Natural killer cell (primary cell): ENCODE results near the gene RANBP17. TPM values are rescaled to one million over a fixed set of nuclear protein-coding genes. Genes with fewer than 3 reads are reported as not detected.

Experiments
- ATAC-seq, 3 donors: fragments of 150-1000 bp in 2 of 3; fragments of 200-7000 bp in 1 of 3; cut with Tn5 transposase; 1 replicate in 1 of 3; 2 replicates in 2 of 3; pipeline ENCODE4 v1.10.0; 2021; ENCODE audit warnings: mild to moderate bottlenecking in 2 of 3, moderate library complexity in 2 of 3
- DNase-seq, 2 donors: peaks; one replicate each; pipeline versions ENCODE4 v3.0.0 to v3.0.0-alpha.2; 2013 to 2021; ENCODE audit warnings: mixed read lengths in 1 of 2
- H3K27ac ChIP-seq: one replicate; pipeline ENCODE4 v1.5.1; 2013; ENCODE audit warnings: mild to moderate bottlenecking, low read length
- H3K27me3 ChIP-seq: one replicate; pipeline ENCODE4 v1.6.1; 2013; ENCODE audit warnings: low read length; ENCODE audit not compliant: control insufficient read depth, insufficient read depth
- H3K36me3 ChIP-seq: one replicate; pipeline ENCODE4 v1.6.1; 2013; ENCODE audit warnings: low read length; ENCODE audit not compliant: control insufficient read depth, insufficient read depth
- H3K4me1 ChIP-seq: one replicate; pipeline ENCODE4 v1.6.1; 2013; ENCODE audit warnings: low read length; ENCODE audit not compliant: control insufficient read depth, insufficient read depth
- H3K4me3 ChIP-seq: one replicate; pipeline ENCODE4 v1.5.1; 2013; ENCODE audit warnings: low read length
- H3K9me3 ChIP-seq: one replicate; pipeline ENCODE4 v1.6.1; 2013; ENCODE audit warnings: low read length; ENCODE audit not compliant: control insufficient read depth, insufficient read depth
- H3K27ac Mint-ChIP-seq, 2 donors: one replicate each; pipeline ENCODE4 v1.8.0; 2022; ENCODE audit warnings: mild to moderate bottlenecking in 2 of 2, mixed read lengths in 2 of 2, moderate library complexity in 1 of 2
- H3K27me3 Mint-ChIP-seq, 2 donors: one replicate each; pipeline ENCODE4 v1.8.0; 2022; ENCODE audit warnings: low read depth in 2 of 2, mixed read lengths in 2 of 2
- H3K36me3 Mint-ChIP-seq: one replicate; pipeline ENCODE4 v1.8.0; 2022; ENCODE audit warnings: mixed read lengths
- H3K4me1 Mint-ChIP-seq, 2 donors: one replicate each; pipeline ENCODE4 v1.8.0; 2022; ENCODE audit warnings: mixed read lengths in 2 of 2
- H3K4me3 Mint-ChIP-seq: one replicate; pipeline ENCODE4 v1.8.0; 2022; ENCODE audit warnings: mild to moderate bottlenecking, moderate library complexity, mixed read lengths
- H3K9me3 Mint-ChIP-seq, 2 donors: one replicate each; pipeline ENCODE4 v1.8.0; 2022; ENCODE audit warnings: mixed read lengths in 2 of 2
- WGBS: methylation state at CpG from one replicate; pipeline ENCODE4 v1.1.7; 2013; ENCODE audit warnings: missing lambda C conversion rate; ENCODE audit not compliant: insufficient coverage; 5-methylcytosine and 5-hydroxymethylcytosine counted together
- intact Hi-C: fragments of 100-400 bp; cut with micrococcal nuclease; formaldehyde crosslinking; loops from one replicate; pipeline ENCODE4 v1.14.2; 2022
- total RNA-seq, 4 donors: library from RNA; stranded (reverse); fragments of 120-200 nt in 1 of 4; gene quantifications; one replicate each; pipeline versions ENCODE4 v1.2.3 to v1.2.4, GENCODE V29; 2013 to 2022
- TF ChIP-seq, protein P1 (sequence below): fragments of 200-600 bp; IDR thresholded peaks from one replicate; pipeline ENCODE4 v1.8.0; 2022; ENCODE audit warnings: antibody characterized with exemption

Gene RANBP17
- total RNA-seq, 3 donors from 2014 or later (not counting 1 experiment from before 2014, with no cell fraction given), result 11.2 to 15.0 (median 12.6) TPM

DNA sequence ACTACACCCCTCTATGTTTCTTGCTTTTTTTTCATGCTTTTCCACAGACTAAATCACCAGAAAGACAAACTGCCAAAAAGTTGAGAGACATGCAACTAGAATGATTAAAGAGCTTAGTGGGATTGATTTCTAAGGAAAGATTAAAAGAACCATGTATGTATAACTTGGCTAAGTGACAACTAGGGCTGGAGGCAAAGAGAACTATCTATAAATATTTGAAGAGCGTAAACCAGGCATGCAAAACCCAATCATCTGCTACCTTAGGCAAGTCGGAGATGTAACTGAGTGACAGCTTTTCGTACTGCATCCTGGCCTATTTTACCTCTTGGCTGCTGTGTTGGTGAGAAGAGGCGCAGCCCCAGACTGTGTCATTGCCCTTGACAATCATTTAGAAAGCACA, 326.2 kb downstream of the RANBP17 start:
- intact Hi-C loops, result no loop called here
- Histone ChIP-seq H3K36me3 (no peaks in the 10 kb centered on the region), H3K4me3 (no peak overlapping the region), H3K27ac (no peak overlapping the region), H3K4me1 (no peaks in the 10 kb centered on the region), H3K27me3 (no peaks in the 10 kb centered on the region), H3K9me3 (no peaks in the 10 kb centered on the region)
- Mint-ChIP-seq H3K4me3 (no peak overlapping the region), H3K4me1 (no peaks in the 10 kb centered on the region), H3K9me3 (no peaks in the 10 kb centered on the region), H3K27me3 (no peaks in the 10 kb centered on the region), H3K36me3 (no peaks in the 10 kb centered on the region), H3K27ac (no peak overlapping the region)
- ATAC-seq, result no peak
- TF ChIP-seq, protein P1, sequence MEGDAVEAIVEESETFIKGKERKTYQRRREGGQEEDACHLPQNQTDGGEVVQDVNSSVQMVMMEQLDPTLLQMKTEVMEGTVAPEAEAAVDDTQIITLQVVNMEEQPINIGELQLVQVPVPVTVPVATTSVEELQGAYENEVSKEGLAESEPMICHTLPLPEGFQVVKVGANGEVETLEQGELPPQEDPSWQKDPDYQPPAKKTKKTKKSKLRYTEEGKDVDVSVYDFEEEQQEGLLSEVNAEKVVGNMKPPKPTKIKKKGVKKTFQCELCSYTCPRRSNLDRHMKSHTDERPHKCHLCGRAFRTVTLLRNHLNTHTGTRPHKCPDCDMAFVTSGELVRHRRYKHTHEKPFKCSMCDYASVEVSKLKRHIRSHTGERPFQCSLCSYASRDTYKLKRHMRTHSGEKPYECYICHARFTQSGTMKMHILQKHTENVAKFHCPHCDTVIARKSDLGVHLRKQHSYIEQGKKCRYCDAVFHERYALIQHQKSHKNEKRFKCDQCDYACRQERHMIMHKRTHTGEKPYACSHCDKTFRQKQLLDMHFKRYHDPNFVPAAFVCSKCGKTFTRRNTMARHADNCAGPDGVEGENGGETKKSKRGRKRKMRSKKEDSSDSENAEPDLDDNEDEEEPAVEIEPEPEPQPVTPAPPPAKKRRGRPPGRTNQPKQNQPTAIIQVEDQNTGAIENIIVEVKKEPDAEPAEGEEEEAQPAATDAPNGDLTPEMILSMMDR, result no peak
- 85% methylated on average over 4 of the region's 4 CpGs for WGBS
- no peak for DNase-seq

DNA sequence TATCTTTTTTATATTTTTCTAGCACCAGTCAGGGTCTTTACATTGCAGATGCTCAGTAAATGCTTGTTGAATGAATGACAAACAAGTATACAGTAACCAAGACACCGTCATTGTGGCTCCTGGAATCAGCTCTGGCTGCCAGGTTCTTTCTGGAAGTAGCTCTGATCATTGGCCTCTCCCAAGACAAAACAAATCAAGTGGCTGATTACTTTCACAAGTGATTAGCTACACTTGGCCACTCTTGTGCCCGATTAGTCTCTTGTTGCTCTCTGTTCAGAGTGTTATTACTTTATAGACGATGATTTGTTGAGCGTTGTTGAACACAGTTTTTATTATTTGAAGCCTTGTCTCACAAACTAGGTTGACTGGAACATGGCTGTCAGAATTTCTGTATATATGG, 327.6 kb downstream of the RANBP17 start:
- no peak overlapping the region for H3K4me3 Mint-ChIP-seq
- intact Hi-C loops, result no loop called here
- ATAC-seq (no peak), DNase-seq (no peak)
- no peak overlapping the region for H3K27ac Mint-ChIP-seq
- no peaks in the 10 kb centered on the region for H3K4me1 ChIP-seq
- H3K27ac ChIP-seq, result no peak overlapping the region
- no peaks in the 10 kb centered on the region for H3K27me3 ChIP-seq
- H3K36me3 Mint-ChIP-seq, result no peaks in the 10 kb centered on the region
- no peak overlapping the region for H3K4me3 ChIP-seq
- no peaks in the 10 kb centered on the region for H3K4me1 Mint-ChIP-seq
- no peaks in the 10 kb centered on the region for H3K9me3 ChIP-seq
- WGBS, result 96% methylated on average over 4 of the region's 4 CpGs
- H3K36me3 ChIP-seq, result no peaks in the 10 kb centered on the region
- no peaks in the 10 kb centered on the region for H3K9me3 Mint-ChIP-seq
- TF ChIP-seq, protein P1, result no peak
- no peaks in the 10 kb centered on the region for H3K27me3 Mint-ChIP-seq

DNA sequence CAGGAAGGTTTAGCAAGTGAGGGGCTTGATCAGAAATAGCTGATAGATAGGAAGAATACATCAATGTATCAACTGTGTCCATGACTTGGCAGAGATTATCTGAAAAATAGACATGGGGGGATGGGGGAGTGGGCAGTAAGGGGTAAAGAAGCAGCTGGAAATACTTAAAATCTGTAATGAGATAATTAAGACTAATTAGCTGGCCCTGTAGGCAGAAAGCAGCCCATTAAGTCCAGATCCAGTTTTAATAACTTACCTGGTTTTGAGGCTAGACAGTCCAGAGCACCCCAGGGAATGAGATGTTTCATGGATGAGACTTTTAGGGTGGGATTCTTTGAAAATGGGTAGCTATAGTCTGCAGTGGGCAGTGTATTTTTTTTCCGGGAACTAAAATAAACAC, 330.3 kb downstream of the RANBP17 start:
- H3K36me3 Mint-ChIP-seq, result no peaks in the 10 kb centered on the region

DNA sequence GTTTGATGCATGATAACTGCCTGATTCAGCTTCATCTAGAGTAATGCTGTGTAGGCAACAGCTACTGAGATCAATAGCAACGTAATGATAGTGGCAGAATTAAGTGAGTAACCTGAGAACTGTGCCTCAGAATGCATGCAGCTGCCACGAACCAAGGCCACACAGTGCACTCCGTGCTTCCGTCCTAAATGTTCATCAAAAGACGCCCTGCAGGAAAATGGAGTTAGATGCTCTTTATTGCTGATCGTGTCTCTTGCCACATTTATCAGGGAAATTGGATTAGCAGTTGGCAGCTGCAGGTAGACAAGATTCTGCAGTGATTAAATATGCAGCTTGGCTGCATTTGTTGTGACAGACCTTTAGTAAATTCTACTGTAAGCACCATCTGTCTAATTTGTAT, 339.5 kb downstream of the RANBP17 start:
- Histone ChIP-seq H3K27me3 (peaks cover 3% of the 10 kb centered on the region), H3K4me1 (no peaks in the 10 kb centered on the region), H3K36me3 (no peaks in the 10 kb centered on the region), H3K27ac (no peak overlapping the region), H3K4me3 (no peak overlapping the region), H3K9me3 (no peaks in the 10 kb centered on the region)
- Mint-ChIP-seq H3K27ac (no peak overlapping the region), H3K36me3 (no peaks in the 10 kb centered on the region), H3K9me3 (no peaks in the 10 kb centered on the region), H3K4me3 (no peak overlapping the region), H3K27me3 (peaks cover 0 to 8% of the 10 kb centered on the region in 2 donors), H3K4me1 (no peaks in the 10 kb centered on the region)
- no peak for DNase-seq
- ATAC-seq, result no peak
- intact Hi-C loops, result no loop called here
- TF ChIP-seq, protein P1, result no peak
- 86% methylated on average over 6 of the region's 6 CpGs for WGBS

More for the DNA sequence above, 330.3 kb downstream of the RANBP17 start:
- Histone ChIP-seq H3K4me3 (no peak overlapping the region), H3K36me3 (no peaks in the 10 kb centered on the region), H3K27me3 (no peaks in the 10 kb centered on the region), H3K9me3 (no peaks in the 10 kb centered on the region), H3K27ac (no peak overlapping the region), H3K4me1 (no peaks in the 10 kb centered on the region)
- DNase-seq, result no peak
- H3K4me3 Mint-ChIP-seq, result no peak overlapping the region
- no peak overlapping the region for H3K27ac Mint-ChIP-seq
- no peaks in the 10 kb centered on the region for H3K27me3 Mint-ChIP-seq
- no peak for ATAC-seq
- H3K4me1 Mint-ChIP-seq, result no peaks in the 10 kb centered on the region
- intact Hi-C loops, result no loop called here
- TF ChIP-seq, protein P1, result no peak
- 89% methylated on average over 1 of the region's 1 CpG for WGBS
- H3K9me3 Mint-ChIP-seq, result no peaks in the 10 kb centered on the region
